SK-N-SH treated with all-trans-retinoic acid at 6 μM for 48 hours (cell line): ENCODE data around the gene PTPN7.

Experiments used
- ATAC-seq: fragments of 200-7000 bp; cut with Tn5 transposase; 3 replicates; pipeline ENCODE4 v1.9.1; 2020; ENCODE audit warnings: mild to moderate bottlenecking, moderate library complexity
- ARNTL ChIP-seq: fragments of 450-650 bp; formaldehyde crosslinking; IDR thresholded peaks from 2 replicates; pipeline ENCODE4 v1.5.0; 2020; ENCODE audit warnings: low read depth, mild to moderate bottlenecking, moderate library complexity, borderline replicate concordance
- BACH2 ChIP-seq: fragments of 250-450 bp; sonication (Bioruptor Pico); IDR thresholded peaks from 2 replicates; pipeline ENCODE4 v1.9.0; 2021; ENCODE audit warnings: mild to moderate bottlenecking, borderline replicate concordance
- CSDC2 ChIP-seq: fragments of 250-450 bp; sonication (Bioruptor Pico); IDR thresholded peaks from 2 replicates; pipeline ENCODE4 v1.5.0; 2020; ENCODE audit warnings: mild to moderate bottlenecking, moderate library complexity
- ESRRG ChIP-seq: fragments of 250-450 bp; sonication (Bioruptor Pico); IDR thresholded peaks from 2 replicates; pipeline ENCODE4 v1.6.1; 2021; ENCODE audit warnings: mild to moderate bottlenecking
- GLIS3 ChIP-seq: fragments of 250-450 bp; sonication (Bioruptor Pico); IDR thresholded peaks from 2 replicates; pipeline ENCODE4 v1.5.0; 2020; ENCODE audit warnings: mild to moderate bottlenecking, moderate library complexity
- ISL1 ChIP-seq: fragments of 250-450 bp; sonication (Bioruptor Pico); IDR thresholded peaks from 2 replicates; pipeline ENCODE4 v2.1.2; 2022; ENCODE audit warnings: mild to moderate bottlenecking, moderate library complexity
- OSR1 ChIP-seq: fragments of 250-450 bp; sonication (Bioruptor Pico); IDR thresholded peaks from 2 replicates; pipeline ENCODE4 v1.8.0; 2022; ENCODE audit warnings: moderate library complexity, mild to moderate bottlenecking, inconsistent platforms
- PPARA ChIP-seq: fragments of 250-450 bp; sonication (Bioruptor Pico); IDR thresholded peaks from 2 replicates; pipeline ENCODE4 v1.5.0; 2020; ENCODE audit warnings: mild to moderate bottlenecking, borderline replicate concordance
- RARB ChIP-seq: fragments of 250-450 bp; sonication (Bioruptor Pico); IDR thresholded peaks from 2 replicates; pipeline ENCODE4 v1.8.0; 2021; ENCODE audit warnings: mild to moderate bottlenecking, moderate library complexity
- SNAI2 ChIP-seq: fragments of 250-450 bp; sonication (Bioruptor Pico); IDR thresholded peaks from 2 replicates; pipeline ENCODE4 v1.5.0; 2020; ENCODE audit warnings: mild to moderate bottlenecking, moderate library complexity
- TCF4 ChIP-seq: fragments of 250-450 bp; sonication (Bioruptor Pico); IDR thresholded peaks from 2 replicates; pipeline ENCODE4 v1.8.0; 2021; ENCODE audit warnings: mild to moderate bottlenecking, moderate library complexity, borderline replicate concordance
- TOX ChIP-seq: fragments of 250-450 bp; sonication (Bioruptor Pico); IDR thresholded peaks from 2 replicates; pipeline ENCODE4 v1.8.0; 2021; ENCODE audit warnings: mild to moderate bottlenecking, moderate library complexity, borderline replicate concordance
- ZC3H10 ChIP-seq: fragments of 250-450 bp; sonication (Bioruptor Pico); IDR thresholded peaks from 2 replicates; pipeline ENCODE4 v1.5.1; 2021; ENCODE audit warnings: mild to moderate bottlenecking, moderate library complexity
- ZFP30 ChIP-seq: fragments of 450-650 bp; formaldehyde crosslinking; IDR thresholded peaks from 2 replicates; pipeline ENCODE4 v1.5.0; 2022; ENCODE audit warnings: mild to moderate bottlenecking, moderate library complexity
- ZNF70 ChIP-seq: fragments of 450-650 bp; formaldehyde crosslinking; IDR thresholded peaks from 2 replicates; pipeline ENCODE4 v1.5.0; 2020; ENCODE audit warnings: mild to moderate bottlenecking, moderate library complexity
- ZNF8 ChIP-seq: fragments of 450-650 bp; formaldehyde crosslinking; IDR thresholded peaks from 2 replicates; pipeline ENCODE4 v1.5.0; 2020; ENCODE audit warnings: mild to moderate bottlenecking, moderate library complexity
- TF ChIP-seq, protein P1 (sequence below): fragments of 250-450 bp; sonication (Bioruptor Pico); IDR thresholded peaks from 2 replicates; pipeline ENCODE4 v1.8.0; 2020; ENCODE audit warnings: mild to moderate bottlenecking, moderate library complexity, borderline replicate concordance
- TF ChIP-seq, protein P2 (sequence below): fragments of 250-450 bp; sonication (Bioruptor Pico); IDR thresholded peaks from 2 replicates; pipeline ENCODE4 v1.5.0; 2020; ENCODE audit warnings: mild to moderate bottlenecking, moderate library complexity
- TF ChIP-seq, protein P3 (sequence below): fragments of 250-450 bp; sonication (Bioruptor Pico); IDR thresholded peaks from 2 replicates; pipeline ENCODE4 v1.5.1; 2021; ENCODE audit warnings: mild to moderate bottlenecking, moderate library complexity
- TF ChIP-seq, protein P4 (sequence below): fragments of 250-450 bp; sonication (Bioruptor Pico); IDR thresholded peaks from 2 replicates; pipeline ENCODE4 v1.8.0; 2021; ENCODE audit warnings: low read depth, mild to moderate bottlenecking, moderate library complexity, borderline replicate concordance
- TF ChIP-seq, protein P5 (sequence below): fragments of 250-450 bp; sonication (Bioruptor Pico); IDR thresholded peaks from 2 replicates; pipeline ENCODE4 v1.5.1; 2020; ENCODE audit warnings: low read depth, mild to moderate bottlenecking, moderate library complexity

Gene PTPN7

DNA sequence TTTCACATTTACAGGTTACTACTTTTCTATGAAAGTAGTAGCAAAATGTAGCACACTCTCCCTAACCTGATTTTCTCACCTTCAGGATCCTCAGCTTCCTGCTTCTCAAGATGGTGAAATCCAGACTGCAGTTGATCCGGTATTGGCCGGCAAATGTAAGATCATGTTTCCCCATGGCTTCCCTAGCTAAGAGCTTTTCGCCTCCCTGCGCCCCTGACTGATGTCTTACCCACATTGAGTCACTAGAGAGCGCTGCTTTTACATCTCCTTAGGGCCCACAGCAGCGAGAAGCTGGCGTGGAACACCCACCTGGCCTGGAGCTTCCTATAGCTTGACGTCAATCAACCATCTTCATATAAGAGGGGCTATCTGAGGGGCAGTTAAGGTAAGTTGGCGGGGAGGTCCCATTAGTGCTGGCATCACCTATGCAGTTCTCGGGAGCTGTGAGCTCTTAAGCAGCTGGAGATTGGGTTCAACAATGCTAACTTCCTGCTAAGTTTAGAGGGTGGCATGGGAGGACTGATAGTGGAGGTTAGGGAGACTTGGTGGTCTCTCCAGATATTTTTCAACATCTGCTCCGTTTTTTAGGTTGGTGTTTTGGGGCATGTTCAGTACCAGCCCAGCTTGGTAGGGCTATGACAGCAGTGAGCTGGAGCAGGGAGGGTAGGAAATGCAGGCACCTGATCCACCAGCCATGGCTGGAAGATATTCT, 5.5 kb downstream of the PTPN7 start:
- TF ChIP-seq RARB (CRISPR knock-in tag) (no peak), BACH2 (CRISPR knock-in tag) (no peak), ZNF8 (CRISPR knock-in tag) (no peak), SNAI2 (CRISPR knock-in tag) (no peak), OSR1 (CRISPR knock-in tag) (no peak), ZNF70 (CRISPR knock-in tag) (no peak), ISL1 (CRISPR knock-in tag) (no peak), ZC3H10 (CRISPR knock-in tag) (no peak), CSDC2 (no peak), ARNTL (CRISPR knock-in tag) (no peak), ESRRG (CRISPR knock-in tag) (no peak), ZFP30 (CRISPR knock-in tag) (no peak)
- TF ChIP-seq, protein P1, sequence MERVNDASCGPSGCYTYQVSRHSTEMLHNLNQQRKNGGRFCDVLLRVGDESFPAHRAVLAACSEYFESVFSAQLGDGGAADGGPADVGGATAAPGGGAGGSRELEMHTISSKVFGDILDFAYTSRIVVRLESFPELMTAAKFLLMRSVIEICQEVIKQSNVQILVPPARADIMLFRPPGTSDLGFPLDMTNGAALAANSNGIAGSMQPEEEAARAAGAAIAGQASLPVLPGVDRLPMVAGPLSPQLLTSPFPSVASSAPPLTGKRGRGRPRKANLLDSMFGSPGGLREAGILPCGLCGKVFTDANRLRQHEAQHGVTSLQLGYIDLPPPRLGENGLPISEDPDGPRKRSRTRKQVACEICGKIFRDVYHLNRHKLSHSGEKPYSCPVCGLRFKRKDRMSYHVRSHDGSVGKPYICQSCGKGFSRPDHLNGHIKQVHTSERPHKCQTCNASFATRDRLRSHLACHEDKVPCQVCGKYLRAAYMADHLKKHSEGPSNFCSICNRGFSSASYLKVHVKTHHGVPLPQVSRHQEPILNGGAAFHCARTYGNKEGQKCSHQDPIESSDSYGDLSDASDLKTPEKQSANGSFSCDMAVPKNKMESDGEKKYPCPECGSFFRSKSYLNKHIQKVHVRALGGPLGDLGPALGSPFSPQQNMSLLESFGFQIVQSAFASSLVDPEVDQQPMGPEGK (CRISPR knock-in tag), result no peak
- TF ChIP-seq, protein P2, sequence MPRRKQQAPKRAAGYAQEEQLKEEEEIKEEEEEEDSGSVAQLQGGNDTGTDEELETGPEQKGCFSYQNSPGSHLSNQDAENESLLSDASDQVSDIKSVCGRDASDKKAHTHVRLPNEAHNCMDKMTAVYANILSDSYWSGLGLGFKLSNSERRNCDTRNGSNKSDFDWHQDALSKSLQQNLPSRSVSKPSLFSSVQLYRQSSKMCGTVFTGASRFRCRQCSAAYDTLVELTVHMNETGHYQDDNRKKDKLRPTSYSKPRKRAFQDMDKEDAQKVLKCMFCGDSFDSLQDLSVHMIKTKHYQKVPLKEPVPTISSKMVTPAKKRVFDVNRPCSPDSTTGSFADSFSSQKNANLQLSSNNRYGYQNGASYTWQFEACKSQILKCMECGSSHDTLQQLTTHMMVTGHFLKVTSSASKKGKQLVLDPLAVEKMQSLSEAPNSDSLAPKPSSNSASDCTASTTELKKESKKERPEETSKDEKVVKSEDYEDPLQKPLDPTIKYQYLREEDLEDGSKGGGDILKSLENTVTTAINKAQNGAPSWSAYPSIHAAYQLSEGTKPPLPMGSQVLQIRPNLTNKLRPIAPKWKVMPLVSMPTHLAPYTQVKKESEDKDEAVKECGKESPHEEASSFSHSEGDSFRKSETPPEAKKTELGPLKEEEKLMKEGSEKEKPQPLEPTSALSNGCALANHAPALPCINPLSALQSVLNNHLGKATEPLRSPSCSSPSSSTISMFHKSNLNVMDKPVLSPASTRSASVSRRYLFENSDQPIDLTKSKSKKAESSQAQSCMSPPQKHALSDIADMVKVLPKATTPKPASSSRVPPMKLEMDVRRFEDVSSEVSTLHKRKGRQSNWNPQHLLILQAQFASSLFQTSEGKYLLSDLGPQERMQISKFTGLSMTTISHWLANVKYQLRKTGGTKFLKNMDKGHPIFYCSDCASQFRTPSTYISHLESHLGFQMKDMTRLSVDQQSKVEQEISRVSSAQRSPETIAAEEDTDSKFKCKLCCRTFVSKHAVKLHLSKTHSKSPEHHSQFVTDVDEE (CRISPR knock-in tag), result no peak
- TF ChIP-seq, protein P3, sequence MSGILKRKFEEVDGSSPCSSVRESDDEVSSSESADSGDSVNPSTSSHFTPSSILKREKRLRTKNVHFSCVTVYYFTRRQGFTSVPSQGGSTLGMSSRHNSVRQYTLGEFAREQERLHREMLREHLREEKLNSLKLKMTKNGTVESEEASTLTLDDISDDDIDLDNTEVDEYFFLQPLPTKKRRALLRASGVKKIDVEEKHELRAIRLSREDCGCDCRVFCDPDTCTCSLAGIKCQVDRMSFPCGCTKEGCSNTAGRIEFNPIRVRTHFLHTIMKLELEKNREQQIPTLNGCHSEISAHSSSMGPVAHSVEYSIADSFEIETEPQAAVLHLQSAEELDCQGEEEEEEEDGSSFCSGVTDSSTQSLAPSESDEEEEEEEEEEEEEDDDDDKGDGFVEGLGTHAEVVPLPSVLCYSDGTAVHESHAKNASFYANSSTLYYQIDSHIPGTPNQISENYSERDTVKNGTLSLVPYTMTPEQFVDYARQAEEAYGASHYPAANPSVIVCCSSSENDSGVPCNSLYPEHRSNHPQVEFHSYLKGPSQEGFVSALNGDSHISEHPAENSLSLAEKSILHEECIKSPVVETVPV, result no peak
- TF ChIP-seq, protein P4, sequence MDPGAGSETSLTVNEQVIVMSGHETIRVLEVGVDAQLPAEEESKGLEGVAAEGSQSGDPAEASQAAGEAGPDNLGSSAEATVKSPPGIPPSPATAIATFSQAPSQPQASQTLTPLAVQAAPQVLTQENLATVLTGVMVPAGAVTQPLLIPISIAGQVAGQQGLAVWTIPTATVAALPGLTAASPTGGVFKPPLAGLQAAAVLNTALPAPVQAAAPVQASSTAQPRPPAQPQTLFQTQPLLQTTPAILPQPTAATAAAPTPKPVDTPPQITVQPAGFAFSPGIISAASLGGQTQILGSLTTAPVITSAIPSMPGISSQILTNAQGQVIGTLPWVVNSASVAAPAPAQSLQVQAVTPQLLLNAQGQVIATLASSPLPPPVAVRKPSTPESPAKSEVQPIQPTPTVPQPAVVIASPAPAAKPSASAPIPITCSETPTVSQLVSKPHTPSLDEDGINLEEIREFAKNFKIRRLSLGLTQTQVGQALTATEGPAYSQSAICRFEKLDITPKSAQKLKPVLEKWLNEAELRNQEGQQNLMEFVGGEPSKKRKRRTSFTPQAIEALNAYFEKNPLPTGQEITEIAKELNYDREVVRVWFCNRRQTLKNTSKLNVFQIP (CRISPR knock-in tag), result no peak
- TF ChIP-seq, all 23 proteins: peak for 0
- peak; percentile 88 for ATAC-seq

DNA sequence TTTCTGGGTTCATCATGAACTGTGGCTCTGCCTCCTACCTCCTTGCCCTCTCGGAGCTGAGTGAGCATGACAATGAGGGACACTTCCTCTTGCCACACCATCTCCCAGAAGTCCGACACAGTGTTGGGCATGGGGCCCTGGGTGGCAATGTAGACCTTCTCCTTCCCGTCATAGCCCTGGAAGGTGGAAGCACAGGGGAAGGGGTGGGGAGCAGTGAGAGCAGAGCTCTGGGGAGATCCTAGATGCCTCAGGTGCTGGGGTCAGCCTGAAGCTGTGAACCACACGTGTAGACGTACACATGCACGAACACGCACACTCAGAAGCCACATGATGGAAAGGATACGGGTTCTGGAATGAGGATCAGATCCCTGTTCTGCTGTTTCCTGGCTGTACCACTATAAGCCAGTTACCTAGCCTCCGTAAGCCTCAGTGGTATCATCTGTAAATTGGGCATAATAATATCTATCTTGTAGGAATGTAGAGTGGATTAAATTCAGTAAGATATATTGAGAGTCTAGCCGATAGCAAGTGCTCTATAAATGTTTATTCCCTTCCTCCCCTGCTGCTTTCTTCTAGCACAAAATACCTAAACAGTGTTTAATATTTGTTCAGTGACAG, 6.1 kb downstream of the PTPN7 start:
- TF ChIP-seq GLIS3 (CRISPR knock-in tag) (no peak), ZFP30 (CRISPR knock-in tag) (no peak), BACH2 (CRISPR knock-in tag) (no peak), TOX (CRISPR knock-in tag) (no peak), PPARA (CRISPR knock-in tag) (no peak), TCF4 (CRISPR knock-in tag) (no peak), ZC3H10 (CRISPR knock-in tag) (no peak), SNAI2 (CRISPR knock-in tag) (no peak), ZNF8 (CRISPR knock-in tag) (no peak), CSDC2 (no peak)
- TF ChIP-seq, protein P5, sequence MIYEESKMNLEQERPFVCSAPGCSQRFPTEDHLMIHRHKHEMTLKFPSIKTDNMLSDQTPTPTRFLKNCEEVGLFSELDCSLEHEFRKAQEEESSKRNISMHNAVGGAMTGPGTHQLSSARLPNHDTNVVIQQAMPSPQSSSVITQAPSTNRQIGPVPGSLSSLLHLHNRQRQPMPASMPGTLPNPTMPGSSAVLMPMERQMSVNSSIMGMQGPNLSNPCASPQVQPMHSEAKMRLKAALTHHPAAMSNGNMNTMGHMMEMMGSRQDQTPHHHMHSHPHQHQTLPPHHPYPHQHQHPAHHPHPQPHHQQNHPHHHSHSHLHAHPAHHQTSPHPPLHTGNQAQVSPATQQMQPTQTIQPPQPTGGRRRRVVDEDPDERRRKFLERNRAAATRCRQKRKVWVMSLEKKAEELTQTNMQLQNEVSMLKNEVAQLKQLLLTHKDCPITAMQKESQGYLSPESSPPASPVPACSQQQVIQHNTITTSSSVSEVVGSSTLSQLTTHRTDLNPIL (CRISPR knock-in tag), result no peak
- TF ChIP-seq, protein P1 (CRISPR knock-in tag), result no peak
- TF ChIP-seq, protein P3, result no peak
- TF ChIP-seq, protein P2 (CRISPR knock-in tag), result no peak
- ATAC-seq, result no peak
